ENCODE data around the gene RPS6KA2.

- no peak for TF ChIP-seq CTCF (IDR thresholded peaks at IDR 0.05)
- TF ChIP-seq POLR2A (IDR thresholded peaks at IDR 0.05): no peak
Measured at GRCh38 chr6:166366921-166367320, 260.1 kb downstream of the RPS6KA2 start.
